GM23338 (cell line): Measurements from ENCODE around the gene ACY1.

Experiments used
- CREB1 ChIP-seq: fragments of 250-450 bp; sonication (Bioruptor Pico); IDR thresholded peaks from 2 replicates; pipeline ENCODE4 v1.5.0; 2020; ENCODE audit warnings: low read depth, mild to moderate bottlenecking, moderate library complexity
- CTCF ChIP-seq, 2 experiments: fragments of 200-600 bp in 1 of 2; sonication (generic) in 1 of 2; conservative IDR thresholded peaks; 2 replicates each; pipeline versions ENCODE4 v1.5.1 to v1.6.1; 2016 to 2017; ENCODE audit warnings: antibody characterized with exemption in 2 of 2, low read depth in 2 of 2, mild to moderate bottlenecking in 2 of 2, moderate library complexity in 1 of 2
- ETS1 ChIP-seq: IDR thresholded peaks from 2 replicates; pipeline ENCODE4 v1.6.1; 2016; ENCODE audit warnings: antibody characterized with exemption
- EZH2 ChIP-seq: fragments of 200-600 bp; sonication (generic); IDR thresholded peaks from one replicate; pipeline ENCODE4 v1.8.0; 2017; ENCODE audit warnings: antibody characterized with exemption, mild to moderate bottlenecking, low read depth; ENCODE audit not compliant: unreplicated experiment
- EZH2phosphoT487 ChIP-seq: fragments of 200-600 bp; sonication (generic); IDR thresholded peaks from one replicate; pipeline ENCODE4 v1.8.1; 2018; ENCODE audit warnings: antibody characterized with exemption; ENCODE audit not compliant: unreplicated experiment
- JUNB ChIP-seq: IDR thresholded peaks from one replicate; pipeline ENCODE4 v1.6.1; 2016; ENCODE audit warnings: antibody characterized with exemption; ENCODE audit not compliant: unreplicated experiment
- NANOG ChIP-seq: IDR thresholded peaks from 2 replicates; pipeline ENCODE4 v1.6.1; 2016; ENCODE audit warnings: antibody characterized with exemption, borderline replicate concordance
- POLR2AphosphoS5 ChIP-seq: IDR thresholded peaks from 2 replicates; pipeline ENCODE4 v1.6.1; 2016; ENCODE audit warnings: antibody characterized with exemption, low read depth
- REST ChIP-seq: IDR thresholded peaks from one replicate; pipeline ENCODE4 v1.6.1; 2018; ENCODE audit warnings: antibody characterized with exemption; ENCODE audit not compliant: unreplicated experiment
- ZNF462 ChIP-seq: fragments of 250-450 bp; sonication (Bioruptor Pico); IDR thresholded peaks from 2 replicates; pipeline ENCODE4 v1.5.0; 2020; ENCODE audit warnings: mild to moderate bottlenecking, moderate library complexity

GRCh38 chr3:51966486-51966885 lies 16.8 kb upstream of the ACY1 start:
- no peak for TF ChIP-seq REST
- no peak for TF ChIP-seq CTCF (conservative IDR thresholded peaks at IDR 0.05; ENCODE audit: low read depth in 2 of 2)
- no peak for TF ChIP-seq EZH2
- TF ChIP-seq CREB1 = no peak
- TF ChIP-seq EZH2phosphoT487 = no peak
- no peak for TF ChIP-seq JUNB
- TF ChIP-seq ZNF462 (CRISPR knock-in tag) = no peak
- no peak for TF ChIP-seq POLR2AphosphoS5
- no peak for TF ChIP-seq ETS1
- TF ChIP-seq NANOG = no peak
